Urothelium cell line (cell line): ENCODE results near the gene FBXL19.
A peak's percentile ranks its signal among the peaks of the same experiment; 100 is the strongest.
"Not testable (repeated sequence)": the region's sequence is repeated elsewhere in the genome, so short reads cannot be mapped to it uniquely, and the experiment has no call there.

ENCODE experiments used
- DNase-seq: peaks from one replicate; pipeline ENCODE4 v3.0.0; 2011; ENCODE audit warnings: low spot score, mixed read lengths
- FAIRE-seq: peaks from 2 replicates; lab custom pipeline; 2011; peaks lifted over from hg19 to GRCh38; lab: Jason Lieb, UNC

FBXL19 gene

GRCh38 chr16:30923554-30924075, at the start of gene FBXL19:
TSS of gene FBXL19 (plus strand) at chr16:30923572. CDS start at chr16:30925755, 2,183 bp downstream.
- no peak for DNase-seq
- no peak for FAIRE-seq

- FAIRE-seq (no peak), DNase-seq (no peak)
Measured at GRCh38 chr16:30874244-30874820, 49.0 kb upstream of the FBXL19 start.

GRCh38 chr16:30874821-30875717, 48.3 kb upstream of the FBXL19 start:
- peak; percentile 88 for DNase-seq
- no peak for FAIRE-seq

GRCh38 chr16:30875871-30876801, 47.2 kb upstream of the FBXL19 start:
- DNase-seq (no peak), FAIRE-seq (no peak)

GRCh38 chr16:30876867-30877266, 46.5 kb upstream of the FBXL19 start:
- no peak for DNase-seq
- FAIRE-seq, result no peak

GRCh38 chr16:30882429-30883310, 40.7 kb upstream of the FBXL19 start:
- DNase-seq, result no peak
- FAIRE-seq, result no peak

- no peak for DNase-seq
Measured at GRCh38 chr16:30884760-30885159, 38.6 kb upstream of the FBXL19 start.

GRCh38 chr16:30885196-30885595, 38.2 kb upstream of the FBXL19 start:
- no peak for DNase-seq
- FAIRE-seq, result no peak

More at GRCh38 chr16:30884760-30885159, 38.6 kb upstream of the FBXL19 start:
- FAIRE-seq, result no peak

GRCh38 chr16:30886145-30886544, 37.2 kb upstream of the FBXL19 start:
- no peak for DNase-seq
- no peak for FAIRE-seq

GRCh38 chr16:30887927-30888326, 35.4 kb upstream of the FBXL19 start:
- DNase-seq (no peak), FAIRE-seq (no peak)

GRCh38 chr16:30888856-30889499, 34.4 kb upstream of the FBXL19 start:
- FAIRE-seq (no peak), DNase-seq (no peak)

GRCh38 chr16:30889721-30890120, 33.7 kb upstream of the FBXL19 start:
- DNase-seq (no peak), FAIRE-seq (no peak)

GRCh38 chr16:30891043-30891823, 32.1 kb upstream of the FBXL19 start:
- not testable (repeated sequence) for DNase-seq, FAIRE-seq

GRCh38 chr16:30892670-30893416, 30.5 kb upstream of the FBXL19 start:
- DNase-seq (no peak), FAIRE-seq (no peak)

- no peak for DNase-seq
Measured at GRCh38 chr16:30893417-30893743, 30.0 kb upstream of the FBXL19 start.

GRCh38 chr16:30893744-30894539, 29.4 kb upstream of the FBXL19 start, which contains the start of gene BCL7C:
TSS of gene BCL7C (minus strand) at chr16:30894077. CDS start at chr16:30893944, 133 bp downstream.
- peak; percentile 88 for DNase-seq
- no peak for FAIRE-seq

More at GRCh38 chr16:30893417-30893743, 30.0 kb upstream of the FBXL19 start:
- no peak for FAIRE-seq
